GM13976 (cell line): ENCODE results near the gene NR2F1-AS1.

Experiments
- DNase-seq: peaks from one replicate; pipeline ENCODE4 v3.0.0; 2012; ENCODE audit warnings: low spot score
- in situ Hi-C: fragments of 300-500 bp; cut with MboI; formaldehyde crosslinking; loops from one replicate; pipeline ENCODE4 v1.12.0; 2022; ENCODE audit warnings: low sequenced_read_pairs, mixed read lengths, inconsistent platforms; ENCODE audit not compliant: unreplicated experiment
- TF ChIP-seq, protein P1 (sequence below): IDR thresholded peaks from 2 replicates; pipeline ENCODE4 v1.5.1; 2012; ENCODE audit warnings: borderline replicate concordance, mild to moderate bottlenecking; ENCODE audit not compliant: insufficient read depth; ENCODE audit errors: extremely low read depth, missing control alignments, control extremely low read depth

Gene NR2F1-AS1

GRCh38 chr5:93421468-93421867 lies 159.6 kb downstream of the NR2F1-AS1 start:
- in situ Hi-C loops: no loop called here
- TF ChIP-seq, protein P1, sequence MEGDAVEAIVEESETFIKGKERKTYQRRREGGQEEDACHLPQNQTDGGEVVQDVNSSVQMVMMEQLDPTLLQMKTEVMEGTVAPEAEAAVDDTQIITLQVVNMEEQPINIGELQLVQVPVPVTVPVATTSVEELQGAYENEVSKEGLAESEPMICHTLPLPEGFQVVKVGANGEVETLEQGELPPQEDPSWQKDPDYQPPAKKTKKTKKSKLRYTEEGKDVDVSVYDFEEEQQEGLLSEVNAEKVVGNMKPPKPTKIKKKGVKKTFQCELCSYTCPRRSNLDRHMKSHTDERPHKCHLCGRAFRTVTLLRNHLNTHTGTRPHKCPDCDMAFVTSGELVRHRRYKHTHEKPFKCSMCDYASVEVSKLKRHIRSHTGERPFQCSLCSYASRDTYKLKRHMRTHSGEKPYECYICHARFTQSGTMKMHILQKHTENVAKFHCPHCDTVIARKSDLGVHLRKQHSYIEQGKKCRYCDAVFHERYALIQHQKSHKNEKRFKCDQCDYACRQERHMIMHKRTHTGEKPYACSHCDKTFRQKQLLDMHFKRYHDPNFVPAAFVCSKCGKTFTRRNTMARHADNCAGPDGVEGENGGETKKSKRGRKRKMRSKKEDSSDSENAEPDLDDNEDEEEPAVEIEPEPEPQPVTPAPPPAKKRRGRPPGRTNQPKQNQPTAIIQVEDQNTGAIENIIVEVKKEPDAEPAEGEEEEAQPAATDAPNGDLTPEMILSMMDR: no peak
- no peak for DNase-seq

DNA sequence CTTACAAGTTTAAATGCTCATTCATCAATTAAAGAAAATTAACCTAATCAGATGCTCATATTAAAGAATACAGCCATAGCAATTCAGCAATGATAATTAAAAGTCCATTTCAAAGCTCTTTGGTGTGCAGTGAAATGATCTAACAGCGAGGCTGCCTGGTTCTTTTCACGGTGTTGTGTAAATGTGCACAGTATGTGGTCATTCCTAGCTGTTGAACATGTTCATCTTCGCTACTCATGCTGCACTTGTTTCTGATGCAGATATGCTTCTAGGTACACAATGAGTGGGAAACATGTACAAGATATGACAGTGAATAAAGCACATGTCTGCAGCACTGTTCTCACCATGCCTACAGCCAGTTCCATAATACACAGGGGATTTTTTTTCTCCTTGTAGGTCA lies 163.5 kb downstream of the NR2F1-AS1 start:
- in situ Hi-C loops: no loop called here
- no peak for DNase-seq
- TF ChIP-seq, protein P1: no peak

- in situ Hi-C loops: no loop called here
- no peak for DNase-seq
- TF ChIP-seq, protein P1: no peak
Measured at GRCh38 chr5:93415819-93416218, 165.2 kb downstream of the NR2F1-AS1 start.

GRCh38 chr5:93411716-93412115 lies 169.3 kb downstream of the NR2F1-AS1 start:
- in situ Hi-C loops: no loop called here
- DNase-seq: no peak
- TF ChIP-seq, protein P1: no peak

DNA sequence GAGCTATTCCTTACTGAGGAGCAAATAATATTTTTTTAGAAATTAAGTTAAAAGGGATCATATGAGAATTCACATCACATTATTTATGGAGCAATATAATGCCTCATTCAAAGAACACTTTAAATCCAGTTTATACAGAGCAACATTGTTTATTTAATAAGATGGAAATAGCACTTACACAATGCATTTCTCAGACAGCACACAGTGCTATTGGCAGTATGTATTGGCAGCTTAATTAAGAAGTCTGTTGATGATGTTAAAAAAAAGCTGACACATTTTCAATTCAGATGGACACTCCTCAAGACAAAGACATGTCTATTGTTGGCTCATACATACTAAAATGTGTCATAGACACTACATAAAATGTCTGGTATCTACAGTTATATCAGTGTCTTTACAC lies 171.3 kb downstream of the NR2F1-AS1 start:
- in situ Hi-C loops: no loop called here
- TF ChIP-seq, protein P1: no peak

DNA sequence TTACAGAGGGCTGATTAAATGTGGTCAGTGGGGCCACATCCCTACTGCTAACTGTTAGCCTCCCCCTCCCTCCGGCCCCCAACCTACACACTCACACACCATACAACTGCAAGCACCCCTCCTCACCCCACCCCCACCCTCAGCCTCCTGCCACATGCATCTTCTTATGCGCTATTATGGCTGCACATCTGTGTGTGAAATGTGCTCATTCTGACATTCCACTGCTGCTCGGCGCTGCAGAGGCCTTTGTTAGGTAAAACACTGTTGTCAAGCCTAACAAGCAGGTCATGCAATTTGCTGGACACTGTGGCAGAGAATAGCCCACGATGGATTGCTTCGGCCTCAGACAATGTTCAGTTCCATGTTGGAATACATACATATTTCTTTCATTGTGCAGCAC lies 173.6 kb downstream of the NR2F1-AS1 start:
- in situ Hi-C loops: no loop called here
- TF ChIP-seq, protein P1: no peak
- DNase-seq: no peak

More for the DNA sequence above, 171.3 kb downstream of the NR2F1-AS1 start:
- DNase-seq: no peak

- TF ChIP-seq, protein P1: no peak
- in situ Hi-C loops: no loop called here
- no peak for DNase-seq
Measured at GRCh38 chr5:93406971-93407401, 174.0 kb downstream of the NR2F1-AS1 start.
